ENCODE data around the gene KRT37. TPM values are rescaled to one million over a fixed set of nuclear protein-coding genes. Genes with fewer than 3 reads are reported as not detected.

The KRT37 gene
- polyA plus RNA-seq, 1 experiment, result not detected

DNA sequence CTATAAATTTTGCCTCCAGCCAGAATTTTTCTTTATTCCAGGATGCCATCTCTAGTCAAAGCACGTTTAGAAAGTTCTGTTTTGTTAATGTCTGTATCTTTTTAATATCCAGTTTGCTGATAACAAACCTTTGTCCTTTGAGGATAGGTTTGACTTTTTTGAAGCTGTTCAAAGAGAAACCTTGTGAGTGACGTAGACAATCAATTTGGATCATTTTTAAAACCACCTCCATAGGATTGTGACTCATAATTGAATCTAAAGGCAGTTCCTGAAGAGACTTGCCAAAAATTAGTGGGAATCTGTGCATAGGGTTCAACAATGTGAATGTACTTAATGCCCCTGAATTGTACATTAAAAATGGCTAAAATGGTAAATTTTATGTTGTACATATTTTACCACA is 32.9 kb downstream of the KRT37 start:
- no peak overlapping the region for H3K4me3 ChIP-seq (ENCODE audit: low read depth, low read length)
- POLR2A ChIA-PET, result no interaction called here
- TF ChIP-seq, protein P1, sequence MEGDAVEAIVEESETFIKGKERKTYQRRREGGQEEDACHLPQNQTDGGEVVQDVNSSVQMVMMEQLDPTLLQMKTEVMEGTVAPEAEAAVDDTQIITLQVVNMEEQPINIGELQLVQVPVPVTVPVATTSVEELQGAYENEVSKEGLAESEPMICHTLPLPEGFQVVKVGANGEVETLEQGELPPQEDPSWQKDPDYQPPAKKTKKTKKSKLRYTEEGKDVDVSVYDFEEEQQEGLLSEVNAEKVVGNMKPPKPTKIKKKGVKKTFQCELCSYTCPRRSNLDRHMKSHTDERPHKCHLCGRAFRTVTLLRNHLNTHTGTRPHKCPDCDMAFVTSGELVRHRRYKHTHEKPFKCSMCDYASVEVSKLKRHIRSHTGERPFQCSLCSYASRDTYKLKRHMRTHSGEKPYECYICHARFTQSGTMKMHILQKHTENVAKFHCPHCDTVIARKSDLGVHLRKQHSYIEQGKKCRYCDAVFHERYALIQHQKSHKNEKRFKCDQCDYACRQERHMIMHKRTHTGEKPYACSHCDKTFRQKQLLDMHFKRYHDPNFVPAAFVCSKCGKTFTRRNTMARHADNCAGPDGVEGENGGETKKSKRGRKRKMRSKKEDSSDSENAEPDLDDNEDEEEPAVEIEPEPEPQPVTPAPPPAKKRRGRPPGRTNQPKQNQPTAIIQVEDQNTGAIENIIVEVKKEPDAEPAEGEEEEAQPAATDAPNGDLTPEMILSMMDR (IDR thresholded peaks at IDR 0.05; ENCODE audit: insufficient read depth, low read depth, low read length), result no peak
- no peaks in the 10 kb centered on the region for H3K36me3 ChIP-seq (ENCODE audit: control insufficient read depth, insufficient read depth, low read length)
- no peak for DNase-seq (ENCODE audit: low read depth)
- CTCF ChIA-PET, result no interaction called here
- H3K27me3 ChIP-seq (ENCODE audit: control insufficient read depth, insufficient read depth, low read length), result no peaks in the 10 kb centered on the region

DNA sequence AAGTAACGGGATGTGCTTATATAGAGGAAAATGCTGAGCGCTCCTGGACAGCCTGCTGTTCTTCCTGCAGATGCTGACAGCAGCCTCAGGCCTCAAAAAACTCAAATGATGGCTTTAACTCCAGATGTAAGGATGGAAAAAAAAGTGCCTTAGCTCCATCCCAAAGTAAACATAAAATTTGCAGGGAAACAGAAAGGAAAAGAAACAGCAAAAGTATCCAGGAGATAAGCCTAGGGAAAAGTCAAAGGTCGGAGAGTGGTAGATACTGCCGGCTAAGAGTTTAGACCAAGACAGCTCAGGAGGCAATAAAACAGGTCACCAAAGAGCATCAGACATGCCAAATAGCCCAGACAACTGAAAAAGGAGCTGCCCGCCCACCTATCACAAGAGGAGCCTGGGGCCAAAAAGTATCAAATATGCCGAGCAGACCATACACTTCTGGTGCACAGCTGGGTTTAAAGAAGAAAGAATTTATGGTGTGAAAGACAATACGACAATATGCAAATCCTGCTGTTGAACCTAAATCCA is 33.9 kb downstream of the KRT37 start:
- POLR2A ChIA-PET, result interaction anchor here (0.5 kb wide), 1 partner anchor 331 kb away, joined by 6 read pairs; no protein-coding TSS in a partner anchor
- no peaks in the 10 kb centered on the region for H3K36me3 ChIP-seq (ENCODE audit: control insufficient read depth, insufficient read depth, low read length)
- CTCF ChIA-PET, result interaction anchor here (0.7 to 1.4 kb wide), 5 partner anchors 10 to 106 kb away, joined by 3 to 7 read pairs (median 4); partner anchors contain the start of gene KRT33B
- no peak for DNase-seq (ENCODE audit: low read depth)
- no peaks in the 10 kb centered on the region for H3K27me3 ChIP-seq (ENCODE audit: control insufficient read depth, insufficient read depth, low read length)
- no peak overlapping the region for H3K4me3 ChIP-seq (ENCODE audit: low read depth, low read length)
- TF ChIP-seq, protein P1 (IDR thresholded peaks at IDR 0.05; ENCODE audit: insufficient read depth, low read depth, low read length), result no peak

DNA sequence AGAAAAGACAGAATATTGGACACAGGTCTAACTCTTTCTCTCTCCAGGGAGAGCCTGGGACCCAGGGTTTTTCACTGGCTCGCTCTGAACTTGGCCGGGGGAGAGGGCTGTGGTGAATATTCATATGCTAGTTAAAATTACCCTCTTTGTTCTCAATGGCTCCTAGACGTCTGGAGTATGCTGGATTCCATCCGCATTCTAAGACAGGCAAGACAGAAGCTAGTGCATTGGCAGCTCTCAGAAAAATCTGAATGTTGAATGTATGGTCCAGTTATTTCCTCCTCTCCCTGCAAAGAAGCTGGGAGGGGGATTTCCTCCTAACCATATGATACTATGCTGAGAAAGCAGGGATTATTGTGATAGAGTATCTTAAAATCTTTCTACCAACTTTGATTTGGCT is 36.7 kb downstream of the KRT37 start:
- CTCF ChIA-PET, result no interaction called here
- H3K36me3 ChIP-seq (ENCODE audit: control insufficient read depth, insufficient read depth, low read length), result no peaks in the 10 kb centered on the region
- DNase-seq (ENCODE audit: low read depth), result no peak
- POLR2A ChIA-PET, result no interaction called here
- H3K27me3 ChIP-seq (ENCODE audit: control insufficient read depth, insufficient read depth, low read length), result no peaks in the 10 kb centered on the region
- no peak overlapping the region for H3K4me3 ChIP-seq (ENCODE audit: low read depth, low read length)
- TF ChIP-seq, protein P1 (IDR thresholded peaks at IDR 0.05; ENCODE audit: insufficient read depth, low read depth, low read length), result no peak

DNA sequence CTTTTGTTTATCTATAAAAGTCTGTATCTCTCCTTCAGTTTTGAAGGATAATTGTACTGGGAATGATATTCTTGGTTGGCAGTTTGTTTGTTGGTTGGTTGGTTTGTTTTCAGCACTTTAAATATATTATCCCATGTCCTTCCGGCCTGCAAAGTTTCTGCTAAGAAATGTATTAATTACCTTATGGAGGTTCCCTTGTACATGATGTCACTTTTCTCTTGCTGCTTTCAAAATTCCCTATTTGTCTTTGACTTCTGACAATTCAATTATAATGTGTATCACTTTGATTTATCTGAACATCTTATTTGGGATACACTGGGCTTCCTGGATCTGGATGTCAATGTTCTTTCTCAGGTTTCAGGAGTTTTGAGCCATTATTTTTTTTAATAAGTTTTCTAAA is 38.2 kb downstream of the KRT37 start:
- POLR2A ChIA-PET, result no interaction called here
- no peaks in the 10 kb centered on the region for H3K36me3 ChIP-seq (ENCODE audit: control insufficient read depth, insufficient read depth, low read length)
- CTCF ChIA-PET, result no interaction called here
- TF ChIP-seq, protein P1 (IDR thresholded peaks at IDR 0.05; ENCODE audit: insufficient read depth, low read depth, low read length), result no peak
- no peak overlapping the region for H3K4me3 ChIP-seq (ENCODE audit: low read depth, low read length)
- no peak for DNase-seq (ENCODE audit: low read depth)
- no peaks in the 10 kb centered on the region for H3K27me3 ChIP-seq (ENCODE audit: control insufficient read depth, insufficient read depth, low read length)

DNA sequence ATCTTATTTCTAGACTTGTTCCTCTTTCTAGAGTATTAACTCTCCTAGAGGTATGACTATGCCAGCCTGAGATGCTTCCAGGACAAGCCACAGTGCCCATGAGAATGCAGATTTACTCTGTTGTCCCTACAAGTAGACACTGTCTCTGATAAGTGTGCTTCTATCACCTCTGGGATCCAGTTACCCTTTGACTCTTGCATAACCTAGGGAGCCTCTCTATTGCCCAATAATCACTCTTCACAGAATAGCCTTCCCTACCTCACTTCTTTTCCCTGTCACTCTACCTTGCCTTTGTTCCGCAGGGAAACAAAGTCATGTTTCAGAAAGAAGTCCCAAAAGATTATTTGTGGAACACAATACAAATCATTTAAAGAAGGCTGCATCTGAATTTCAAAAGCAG is 40.7 kb downstream of the KRT37 start:
- ChIA-PET CTCF (interaction anchor here (1.5 to 1.6 kb wide), 2 partner anchors 67 to 279 kb away, joined by 3 to 5 read pairs; no protein-coding TSS in a partner anchor), POLR2A (interaction anchor here (0.6 kb wide), 1 partner anchor 93 kb away, joined by 8 read pairs; no protein-coding TSS in a partner anchor)
- H3K36me3 ChIP-seq (ENCODE audit: control insufficient read depth, insufficient read depth, low read length), result no peaks in the 10 kb centered on the region; the same call in 1 of the 2 replicates
- TF ChIP-seq, protein P1 (IDR thresholded peaks at IDR 0.05; ENCODE audit: insufficient read depth, low read depth, low read length), result no peak
- no peak overlapping the region for H3K4me3 ChIP-seq (ENCODE audit: low read depth, low read length)
- no peak for DNase-seq (ENCODE audit: low read depth)
- H3K27me3 ChIP-seq (ENCODE audit: control insufficient read depth, insufficient read depth, low read length), result no peaks in the 10 kb centered on the region

Measured in BJ (cell line).